GM10847 (cell line): ENCODE results near the gene LRRFIP1.

Experiments used
- POLR2A ChIP-seq: IDR thresholded peaks from 2 replicates; pipeline ENCODE4 v1.6.1; 2011; ENCODE audit not compliant: insufficient read length; ENCODE audit errors: extremely low read depth

The LRRFIP1 gene

DNA sequence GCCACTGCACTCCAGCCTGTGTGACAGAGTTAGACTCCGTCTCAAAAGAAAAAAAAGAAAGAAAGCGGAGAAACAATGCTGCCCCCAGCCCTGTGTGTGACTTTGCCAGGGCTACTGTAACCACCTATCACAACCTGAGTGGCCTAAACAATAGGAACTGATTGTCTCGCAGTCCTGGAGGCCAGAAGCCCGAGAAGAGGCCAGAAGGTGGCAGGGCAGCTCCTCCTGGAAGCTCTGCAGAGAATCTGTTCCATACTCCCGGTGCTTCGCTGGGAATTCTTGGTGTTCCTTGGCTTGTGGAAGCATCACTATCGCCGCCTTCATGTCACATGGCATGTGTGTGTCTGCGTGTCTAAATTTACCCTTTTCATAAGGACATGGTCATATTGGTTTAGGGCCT lies 22.4 kb upstream of the LRRFIP1 start:
- no peak for TF ChIP-seq POLR2A

DNA sequence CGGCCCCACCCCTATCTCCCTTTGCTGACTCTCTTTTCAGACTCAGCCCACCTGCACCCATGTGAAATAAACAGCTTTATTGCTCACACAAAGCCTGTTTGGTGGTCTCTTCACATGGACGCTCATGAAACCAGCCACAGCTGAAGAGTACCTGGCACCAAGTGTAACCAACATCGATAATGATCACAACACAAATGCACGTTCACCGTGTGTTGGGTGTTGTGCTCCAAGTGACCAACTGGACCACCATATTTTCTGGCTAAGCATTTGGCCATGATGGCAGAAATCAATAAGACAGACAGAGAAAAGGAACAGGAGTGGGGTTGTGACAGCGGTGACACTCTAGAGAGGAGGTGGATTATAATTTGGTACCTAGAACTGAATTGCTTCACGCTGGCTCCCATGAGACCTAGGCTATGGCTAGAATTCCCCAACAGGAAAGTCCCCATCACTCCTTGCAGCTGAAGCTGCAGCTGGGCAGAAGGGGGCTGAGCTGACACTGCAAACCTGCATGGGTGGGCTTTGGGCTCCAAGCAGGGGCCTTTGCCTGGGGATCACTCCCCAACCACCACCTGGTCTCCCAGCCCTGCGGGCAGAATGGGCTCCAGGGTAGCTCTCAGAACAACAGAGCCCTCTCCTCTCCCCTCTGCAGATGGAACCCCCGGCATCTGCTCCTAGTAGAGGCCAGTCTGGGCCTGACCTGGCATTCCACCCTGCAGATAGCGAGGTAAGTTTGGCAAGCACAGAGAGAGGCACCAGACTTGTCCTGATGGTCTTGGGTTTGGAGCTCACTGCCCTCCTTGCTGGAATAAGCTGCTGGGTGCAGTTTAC lies 14.6 kb upstream of the LRRFIP1 start:
- no peak for TF ChIP-seq POLR2A

DNA sequence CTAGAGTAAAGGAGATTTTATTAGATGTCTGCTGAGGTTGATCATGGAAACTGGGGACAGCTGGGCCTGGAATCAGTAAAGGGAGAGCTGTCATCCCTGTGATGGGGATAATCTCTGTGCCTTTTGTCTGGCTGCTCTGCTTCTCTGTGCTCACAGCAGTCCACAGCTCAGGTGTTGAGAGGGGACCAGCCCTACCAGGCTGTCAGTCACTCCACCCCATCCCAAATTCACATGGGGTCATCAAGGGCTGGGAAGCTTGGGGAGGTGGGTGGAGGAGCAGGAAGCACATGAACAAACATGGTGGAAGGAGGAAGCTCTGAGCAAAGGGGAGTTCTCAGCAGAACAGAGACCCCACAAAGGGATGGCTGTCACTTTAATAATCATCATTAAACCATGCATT lies 13.7 kb upstream of the LRRFIP1 start:
- no peak for TF ChIP-seq POLR2A

DNA sequence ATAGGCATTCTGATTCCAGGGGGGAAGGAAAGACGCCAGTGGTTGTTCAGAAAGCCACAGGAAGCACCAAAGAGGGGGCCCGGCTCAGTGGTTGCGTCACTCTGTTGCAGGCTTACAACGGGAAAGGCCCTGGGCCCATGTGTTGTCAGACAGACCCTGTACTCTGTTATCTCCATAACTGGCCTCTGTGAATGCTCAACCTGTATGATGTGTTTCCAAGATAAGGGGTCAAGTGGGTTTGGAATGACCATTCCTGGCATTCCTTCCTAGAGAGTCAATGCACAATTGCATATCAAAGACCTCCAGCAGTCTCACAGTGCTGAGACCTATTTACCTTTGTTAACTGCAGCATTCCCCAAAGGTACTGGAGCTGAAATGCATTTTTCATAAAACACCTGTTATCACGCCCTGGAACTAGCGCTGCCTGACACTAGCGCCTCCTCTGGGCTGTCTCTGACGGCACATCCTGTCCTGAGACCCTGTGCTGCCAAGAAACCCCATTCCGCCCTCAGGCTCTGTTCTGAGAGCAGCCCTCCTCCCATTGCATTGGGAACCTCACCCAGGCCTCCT lies 13.2 kb upstream of the LRRFIP1 start:
- TF ChIP-seq POLR2A = no peak

DNA sequence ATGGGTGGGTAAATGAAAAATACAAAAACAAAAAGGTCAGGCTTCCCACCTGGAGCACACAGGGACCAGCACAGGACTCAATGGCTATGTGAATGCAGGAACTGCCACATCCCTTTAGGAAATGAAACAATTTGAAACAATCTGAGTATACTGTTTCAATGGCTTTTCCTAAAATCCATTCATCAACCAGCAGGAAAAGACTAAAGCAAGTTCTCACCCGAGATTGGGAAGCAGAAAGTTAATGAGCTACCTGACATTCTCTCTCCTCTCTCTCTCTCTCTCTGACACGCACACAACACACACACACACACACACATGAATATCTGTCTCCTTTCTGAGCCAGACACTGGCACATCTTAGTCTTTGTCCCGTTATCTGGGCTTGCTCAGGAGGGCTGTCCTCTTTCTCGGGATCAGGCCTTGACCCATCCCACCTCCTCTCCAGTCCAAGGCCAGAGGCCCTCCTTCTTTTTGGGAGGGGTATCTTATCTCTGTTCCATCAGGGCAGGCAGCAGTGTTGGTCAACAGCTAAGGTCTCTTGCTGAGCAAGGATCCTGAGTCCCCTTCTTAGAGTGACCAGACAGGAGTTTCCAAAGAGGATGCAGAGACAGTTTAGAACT lies 11.6 kb upstream of the LRRFIP1 start:
- TF ChIP-seq POLR2A = no peak

DNA sequence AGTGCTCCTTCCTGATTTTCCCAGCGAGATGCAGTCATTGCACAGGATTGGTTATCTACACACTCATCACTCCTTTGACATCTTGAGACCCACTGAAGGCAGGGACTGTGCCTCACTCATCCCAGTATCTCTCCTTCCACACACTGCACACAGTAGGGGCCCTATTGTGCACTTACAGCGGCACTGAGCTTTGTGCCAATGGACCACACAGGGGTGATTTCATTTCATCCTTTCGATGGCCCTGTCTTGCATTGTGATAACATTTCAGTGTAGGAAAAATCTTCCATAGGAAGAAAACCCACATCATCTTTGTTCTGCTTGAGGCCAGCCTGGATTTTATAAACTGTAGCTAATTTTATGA lies 11.0 kb upstream of the LRRFIP1 start:
- TF ChIP-seq POLR2A = no peak

DNA sequence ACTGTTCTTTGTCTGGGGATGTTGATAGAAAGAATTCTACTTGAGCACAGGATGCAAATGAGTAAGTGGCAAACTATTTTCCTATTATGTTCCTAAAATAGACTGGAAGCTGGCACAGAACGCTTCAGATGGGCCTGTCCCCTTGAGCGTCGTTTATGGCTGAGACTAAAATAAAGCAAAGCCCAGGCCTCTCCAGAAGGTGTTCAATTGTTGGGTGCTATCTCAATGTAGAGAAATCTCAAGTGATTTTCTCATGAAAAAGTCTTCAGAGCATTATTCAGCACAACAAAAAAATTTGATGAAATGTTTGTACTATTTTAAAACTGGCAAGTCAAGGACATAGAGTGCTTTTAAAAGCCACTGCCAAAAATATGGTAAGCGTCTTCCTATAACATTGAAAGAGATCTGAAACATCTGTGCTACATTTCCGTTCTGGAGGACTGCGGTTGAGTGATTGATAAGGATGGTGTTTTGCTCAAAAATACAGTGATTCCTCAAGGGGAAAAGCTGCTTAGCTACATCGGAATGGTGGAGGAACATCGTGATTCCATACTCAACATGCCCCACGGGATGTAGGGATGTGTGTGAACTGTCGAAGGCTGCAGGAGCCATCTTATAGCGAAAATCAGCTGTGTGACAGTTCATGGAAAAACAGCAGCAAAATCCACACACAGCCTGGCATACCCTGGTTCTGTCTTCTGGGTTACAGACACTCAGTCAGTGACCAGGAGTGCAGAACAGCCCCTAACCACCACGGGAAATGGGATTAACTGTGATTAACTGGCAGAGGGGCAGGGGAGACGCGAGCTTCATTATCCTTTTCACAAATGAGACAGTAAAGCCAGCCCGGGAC lies 10.4 kb upstream of the LRRFIP1 start:
- no peak for TF ChIP-seq POLR2A

DNA sequence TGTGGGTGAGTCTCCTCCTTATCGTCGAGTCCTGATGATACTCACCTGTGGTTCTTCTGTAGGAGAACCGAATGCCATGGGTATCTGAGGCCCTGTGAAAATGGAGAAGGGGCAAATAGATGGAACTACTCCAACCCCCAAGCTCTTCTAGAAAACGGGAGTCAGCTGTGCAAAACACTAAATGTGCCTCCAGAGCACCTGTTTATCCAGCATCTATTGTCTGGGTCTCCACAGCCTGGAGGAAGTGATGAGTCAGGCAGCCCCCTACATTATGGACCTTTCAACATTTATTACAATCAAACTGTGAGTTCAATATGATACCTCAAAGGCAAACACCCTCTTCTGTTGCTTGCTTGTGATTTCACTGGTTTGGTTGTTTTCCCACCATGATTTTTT lies 9.8 kb upstream of the LRRFIP1 start:
- TF ChIP-seq POLR2A = no peak

DNA sequence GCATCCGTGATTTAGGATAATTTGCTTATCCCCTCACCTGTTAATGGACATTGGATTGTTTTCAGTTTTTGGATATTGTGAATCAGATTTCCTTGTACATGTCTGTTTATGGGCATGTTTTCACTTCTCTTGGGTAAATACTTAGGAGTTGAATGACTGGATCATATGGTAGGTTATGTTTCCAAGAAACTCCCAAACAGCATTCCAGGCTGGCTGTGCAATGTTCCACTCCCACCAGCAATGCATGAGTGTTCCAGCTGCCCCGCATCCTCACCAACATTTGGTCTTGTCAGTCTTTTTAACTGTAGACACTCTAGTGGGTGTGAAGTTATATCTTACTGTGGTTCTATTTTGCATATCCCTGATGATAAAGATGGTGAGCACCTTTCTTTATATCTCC lies 8.9 kb upstream of the LRRFIP1 start:
- no peak for TF ChIP-seq POLR2A

DNA sequence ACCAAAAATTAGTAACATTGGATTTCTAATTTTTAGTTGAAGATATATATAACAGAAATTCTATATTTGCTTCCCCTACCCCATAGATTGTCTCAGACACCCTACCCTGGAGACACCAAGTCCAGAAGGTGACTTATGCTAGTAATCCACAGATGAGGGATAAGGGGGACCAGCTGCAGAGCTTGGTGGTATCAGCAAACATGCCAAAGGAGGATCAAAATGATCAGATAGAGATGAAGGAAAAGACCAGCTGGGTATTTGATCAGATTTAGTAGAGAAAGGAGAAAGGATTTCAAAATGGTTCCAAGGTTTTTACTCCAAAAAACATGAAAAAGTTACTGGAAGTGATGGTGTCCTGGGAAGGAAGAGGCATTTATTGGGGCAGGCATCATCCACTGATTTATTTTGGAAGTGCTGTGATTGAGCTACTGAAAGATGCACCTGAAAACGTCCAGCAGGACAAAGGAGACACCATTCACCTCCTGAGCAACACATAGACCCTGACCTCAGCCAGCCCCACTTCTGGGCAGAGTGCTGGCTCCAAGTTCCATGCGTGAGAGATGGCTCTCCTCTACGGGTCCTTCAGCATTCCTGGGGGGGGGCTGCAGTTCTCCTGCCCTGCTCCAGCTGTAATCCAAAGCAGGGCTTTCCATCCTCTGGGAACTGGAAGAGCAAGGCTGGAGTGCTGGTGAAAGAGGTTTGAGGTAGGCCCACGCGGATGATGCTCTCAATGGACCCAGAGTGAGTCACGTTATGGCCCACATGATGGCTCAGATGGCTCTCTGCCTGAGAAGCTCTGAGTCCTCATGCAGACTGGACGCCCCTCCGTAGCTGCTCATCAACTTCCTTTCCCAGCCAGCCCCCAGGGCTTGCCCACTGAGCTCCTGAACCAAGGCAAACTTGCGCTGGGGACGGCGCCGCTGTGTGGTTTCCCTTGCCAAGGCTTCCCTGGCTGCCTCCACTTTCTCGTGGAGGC lies 3.7 kb upstream of the LRRFIP1 start:
- TF ChIP-seq POLR2A = no peak

DNA sequence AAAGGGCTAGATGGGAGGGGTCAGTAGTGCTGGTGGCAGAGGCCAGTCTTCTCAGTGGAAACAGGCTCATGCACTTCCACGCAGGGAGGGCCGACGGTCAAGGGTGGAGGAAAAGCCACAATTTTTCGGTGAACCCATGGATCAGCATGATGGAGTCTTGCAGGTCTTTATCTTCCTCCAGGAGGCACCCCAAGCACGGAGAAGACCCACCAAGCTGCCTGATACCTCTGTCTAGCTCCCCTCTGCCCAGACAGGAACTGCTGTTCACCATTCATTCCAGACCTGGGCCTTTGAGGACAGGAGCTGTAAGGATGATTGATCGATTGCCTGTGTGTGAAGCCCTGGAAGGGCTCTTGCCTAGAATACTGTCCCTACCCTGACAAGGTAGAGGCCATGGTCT lies 2.8 kb upstream of the LRRFIP1 start:
- no peak for TF ChIP-seq POLR2A

DNA sequence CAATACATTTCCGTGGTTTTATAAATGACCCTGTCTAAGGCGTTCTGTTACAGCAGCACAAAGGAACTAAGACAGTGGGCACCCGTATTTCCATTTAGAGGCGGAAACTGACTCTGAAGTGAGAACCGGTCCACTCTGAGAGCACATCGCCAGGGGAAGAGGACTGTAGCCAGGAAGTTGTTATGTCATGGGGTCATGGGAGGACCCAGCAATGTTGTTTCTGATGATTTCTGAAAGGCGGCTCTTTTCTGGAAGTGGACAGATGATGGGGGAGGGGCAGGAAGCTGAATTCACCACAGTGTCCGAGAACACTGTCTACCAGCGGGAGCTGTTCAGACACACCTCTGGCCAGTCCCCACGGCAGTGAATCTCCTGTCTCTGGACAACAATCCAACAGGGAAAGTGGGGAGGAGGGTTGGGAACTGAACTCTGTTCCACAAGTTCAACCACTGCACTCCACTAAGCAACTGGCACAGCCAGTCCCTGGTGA lies 2.1 kb upstream of the LRRFIP1 start:
- no peak for TF ChIP-seq POLR2A

DNA sequence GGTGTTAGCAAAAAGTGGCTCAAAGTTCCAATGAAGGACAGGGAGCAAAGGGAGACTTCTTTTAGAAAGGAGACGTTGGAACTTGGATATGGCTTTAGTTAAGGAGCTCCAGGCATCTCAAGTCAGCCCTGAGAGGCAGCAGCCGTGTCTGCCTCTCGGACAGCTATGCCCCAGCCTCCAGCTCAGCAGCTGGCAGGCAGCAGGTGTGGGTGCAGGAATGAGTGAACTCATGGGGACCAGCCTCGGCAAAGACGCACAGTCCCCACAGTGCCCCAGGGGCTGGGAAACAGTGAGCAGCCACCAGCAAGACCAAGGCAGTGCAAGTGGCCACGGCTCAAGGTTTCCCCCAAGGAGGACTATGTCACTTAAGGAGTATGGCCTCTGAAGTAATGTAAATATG lies 1.6 kb upstream of the LRRFIP1 start:
- no peak for TF ChIP-seq POLR2A

DNA sequence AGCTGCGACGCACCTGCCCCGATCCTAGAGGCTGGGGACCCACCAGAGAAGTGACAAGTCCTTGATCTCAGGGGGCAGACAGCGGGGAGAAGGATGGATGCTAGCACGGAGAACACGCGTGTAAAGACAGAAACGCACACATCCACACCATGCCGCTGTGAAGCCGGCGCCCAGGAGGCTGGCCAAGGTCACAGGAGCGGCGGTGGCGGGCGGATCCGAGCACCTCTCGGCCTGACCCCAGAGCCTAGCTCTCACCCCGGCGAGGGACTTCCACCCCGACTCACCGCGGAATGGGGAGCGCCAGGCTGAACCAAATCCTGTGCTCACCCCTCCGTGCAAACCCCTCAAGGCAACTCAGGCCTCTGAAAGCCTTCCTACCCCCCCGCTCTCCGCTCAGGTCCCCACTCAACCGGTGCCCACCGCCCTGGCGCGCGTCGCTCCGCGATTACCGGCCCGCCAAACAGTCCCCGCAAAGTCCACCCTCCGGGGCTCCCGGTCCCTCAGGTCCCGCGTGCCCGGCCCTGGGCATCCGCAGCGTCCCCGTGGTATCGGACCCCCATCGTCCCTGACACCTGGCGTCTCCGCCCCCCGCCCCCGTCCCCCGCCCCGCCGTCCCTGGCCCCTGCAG lies 460 bp upstream of the LRRFIP1 start:
- TF ChIP-seq POLR2A = no peak
